GM21576 (cell line): ENCODE data around the gene KEL.

Experiments
- ATAC-seq: cut with Tn5 transposase; IDR thresholded peaks from one replicate; pipeline ENCODE4 v1.9.1; 2021; ENCODE audit warnings: mild to moderate bottlenecking, moderate library complexity; ENCODE audit not compliant: unreplicated experiment

The KEL gene

DNA sequence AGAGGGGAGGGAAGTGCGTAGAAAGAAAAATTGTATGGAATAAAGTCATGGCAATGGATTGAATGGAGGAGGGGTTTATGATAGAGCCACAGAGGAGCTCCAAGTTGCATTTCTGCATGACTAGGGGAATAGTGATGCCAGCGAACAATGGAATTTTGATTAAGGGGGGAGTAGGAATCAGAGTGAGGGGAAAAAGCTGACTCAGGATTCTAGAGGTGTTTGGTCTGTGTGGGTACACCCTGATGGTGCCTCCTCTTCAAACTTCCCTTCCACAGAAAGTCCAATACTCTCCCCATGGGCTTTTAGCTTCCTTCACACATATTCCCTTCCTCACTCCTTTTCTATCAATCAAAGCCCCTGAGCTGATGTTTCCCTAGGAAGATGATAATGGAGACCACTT is 1.8 kb upstream of the KEL start:
- ATAC-seq, result no peak

DNA sequence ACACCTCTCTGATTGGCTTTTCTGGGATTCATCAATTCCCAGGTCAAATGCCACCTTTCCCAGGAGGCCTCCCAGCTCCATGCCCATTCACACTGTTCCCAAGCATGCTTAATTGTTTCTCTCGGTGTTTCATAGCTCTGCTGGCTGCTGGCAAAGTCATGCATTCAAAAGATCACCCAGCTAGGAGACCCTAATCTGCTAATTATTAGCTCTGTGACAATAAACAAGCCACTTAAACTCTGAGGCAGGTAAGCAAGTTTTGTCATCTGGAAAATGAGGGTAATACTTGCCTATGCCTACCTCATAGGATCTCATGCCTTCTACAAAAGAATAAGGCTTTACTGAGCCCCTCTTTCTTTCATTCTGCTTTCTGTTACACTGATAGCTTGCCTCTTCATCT is 828 bp upstream of the KEL start:
- ATAC-seq, result no peak

DNA sequence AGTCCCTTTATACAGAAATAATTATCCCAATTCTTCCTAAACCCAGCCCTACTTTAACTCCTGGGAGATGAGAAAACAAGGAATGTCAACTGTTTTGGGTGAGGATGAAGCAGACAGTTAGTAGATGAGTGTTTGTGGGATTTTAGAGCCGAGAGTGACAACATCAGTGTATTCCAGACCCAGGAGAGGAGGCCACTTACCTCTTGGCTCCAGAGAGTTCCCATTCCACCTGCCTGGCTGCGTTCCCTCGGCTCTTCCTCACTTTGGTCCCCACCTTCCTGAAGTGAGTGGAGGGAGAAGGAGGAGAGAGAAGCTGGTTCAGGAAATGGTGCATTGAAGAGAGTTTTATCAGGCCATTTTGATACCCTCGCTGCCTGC is 579 bp downstream of the KEL start:
- ATAC-seq, result no peak

DNA sequence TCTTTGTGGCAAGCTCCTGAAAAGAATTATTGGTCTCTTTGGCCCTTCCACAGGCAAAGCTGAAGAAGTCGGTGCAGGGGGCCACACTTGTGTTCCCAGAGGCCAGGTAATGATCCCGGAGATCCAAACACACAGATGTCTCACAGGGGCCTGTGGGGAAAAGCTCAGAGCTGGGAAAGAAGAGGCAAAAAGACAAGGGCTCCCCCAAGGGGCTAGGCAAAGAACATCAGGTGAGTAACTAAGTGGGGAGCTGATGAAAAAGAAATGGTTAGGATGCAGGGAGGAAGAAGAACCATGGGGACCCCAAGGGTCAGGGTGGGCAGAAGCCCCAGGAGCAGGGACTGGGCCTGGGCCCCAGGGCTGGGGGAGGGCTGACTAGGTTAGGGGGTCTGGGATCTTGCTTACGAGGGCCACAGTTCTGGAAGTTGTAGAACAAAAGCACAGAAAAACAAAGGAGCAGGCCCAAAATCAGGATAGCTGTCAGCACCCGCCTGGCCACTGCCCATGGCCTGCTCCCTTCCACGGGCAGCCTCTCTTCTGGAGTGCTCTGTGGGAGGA is 1.1 kb downstream of the KEL start:
- ATAC-seq, result no peak

DNA sequence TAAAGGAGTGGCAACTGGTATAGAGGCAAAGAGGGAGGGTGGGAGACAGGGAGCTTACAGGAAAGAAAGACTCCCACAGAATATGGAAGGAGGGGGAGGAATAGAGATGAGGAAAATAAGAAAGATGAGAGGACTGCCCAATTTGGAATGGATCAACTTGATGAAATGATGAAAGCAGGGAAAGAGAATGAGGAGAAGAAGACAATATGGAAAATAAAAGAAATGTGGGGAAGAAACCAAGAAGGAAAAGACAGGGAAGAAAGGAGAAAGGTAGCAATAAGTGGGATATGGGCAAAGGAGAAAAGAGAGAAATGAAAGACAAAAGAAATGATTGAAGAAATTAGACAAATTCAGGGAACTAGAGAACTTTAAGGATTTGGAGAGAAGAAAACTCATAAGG is 3.0 kb downstream of the KEL start:
- no peak for ATAC-seq

DNA sequence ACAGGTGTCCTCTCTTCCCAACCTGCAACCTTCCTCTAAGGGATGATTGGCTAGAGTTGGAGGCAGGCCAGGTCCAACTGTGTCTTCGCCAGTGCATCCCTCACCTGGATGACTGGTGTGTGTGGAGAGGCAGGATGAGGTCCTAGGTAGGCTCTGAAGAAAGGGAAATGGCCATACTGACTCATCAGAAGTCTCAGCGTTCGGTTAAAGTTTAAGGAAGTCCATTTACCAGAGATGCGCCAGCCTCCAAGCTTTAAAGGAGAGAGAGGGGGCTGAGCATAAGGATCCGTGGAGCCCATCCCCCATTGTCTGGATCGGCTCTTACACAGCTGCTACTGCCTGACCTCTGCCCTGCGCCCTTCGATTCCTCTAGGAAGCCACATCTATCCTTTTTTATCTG is 4.4 kb downstream of the KEL start:
- no peak for ATAC-seq

DNA sequence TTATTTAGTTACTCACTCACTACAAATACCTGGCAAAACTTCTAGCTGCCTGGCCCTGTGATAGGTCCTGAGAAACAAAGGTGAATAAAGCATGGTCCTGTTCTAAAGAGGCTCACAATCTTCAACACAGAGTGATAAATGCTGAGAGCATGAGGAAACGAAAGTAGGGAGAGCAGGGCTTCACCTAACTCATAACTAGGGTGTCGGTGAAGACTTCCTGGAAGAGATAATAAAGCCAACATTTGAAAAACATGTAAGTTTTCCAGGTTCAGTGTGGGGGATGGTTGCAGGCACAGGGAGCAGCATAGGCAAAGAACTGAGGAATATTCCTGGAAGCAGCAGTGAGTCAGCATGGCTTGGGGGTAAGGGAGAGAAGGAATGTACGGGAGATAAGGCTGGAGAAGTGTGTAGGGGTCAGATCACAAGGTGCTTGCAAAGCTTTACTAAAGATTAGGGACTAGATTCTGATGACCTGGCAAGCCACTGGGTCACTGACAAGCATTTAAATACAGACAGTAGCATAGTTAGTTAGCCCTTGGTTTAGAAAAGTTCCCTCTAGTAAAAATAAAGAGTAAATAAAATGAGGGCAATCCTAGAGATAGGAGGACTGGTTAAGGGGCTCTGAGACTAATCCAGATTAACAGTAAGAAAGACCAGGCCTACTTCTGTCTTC is 5.1 kb downstream of the KEL start:
- ATAC-seq, result no peak

DNA sequence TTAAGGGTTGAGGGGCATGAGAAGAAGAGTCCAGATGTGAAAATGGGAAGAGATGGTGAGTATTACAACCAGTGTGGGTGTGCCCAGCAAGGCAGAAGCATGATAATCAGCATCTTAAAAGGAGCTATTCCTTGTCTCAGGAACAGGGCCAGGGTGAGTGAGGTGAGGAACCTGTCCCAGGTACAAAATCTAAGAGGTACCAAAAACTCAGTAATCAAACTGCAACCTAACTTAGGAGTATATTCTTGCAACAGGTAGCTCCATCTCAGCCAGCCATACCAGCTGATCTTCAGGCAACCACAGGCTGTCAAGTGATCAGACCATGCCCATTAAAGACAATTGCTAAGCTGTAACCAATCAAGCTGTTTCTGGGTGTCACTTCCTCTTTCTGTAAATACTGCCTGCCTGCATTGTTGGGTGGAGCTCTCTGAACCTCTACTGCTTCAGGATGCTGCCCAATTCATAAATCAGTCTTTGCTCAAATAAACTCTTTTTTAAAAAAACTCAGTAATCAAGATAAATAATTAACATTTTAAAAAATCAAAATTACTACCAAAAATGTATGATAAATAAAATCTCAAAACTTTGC is 7.4 kb downstream of the KEL start:
- peak; percentile 60 for ATAC-seq

DNA sequence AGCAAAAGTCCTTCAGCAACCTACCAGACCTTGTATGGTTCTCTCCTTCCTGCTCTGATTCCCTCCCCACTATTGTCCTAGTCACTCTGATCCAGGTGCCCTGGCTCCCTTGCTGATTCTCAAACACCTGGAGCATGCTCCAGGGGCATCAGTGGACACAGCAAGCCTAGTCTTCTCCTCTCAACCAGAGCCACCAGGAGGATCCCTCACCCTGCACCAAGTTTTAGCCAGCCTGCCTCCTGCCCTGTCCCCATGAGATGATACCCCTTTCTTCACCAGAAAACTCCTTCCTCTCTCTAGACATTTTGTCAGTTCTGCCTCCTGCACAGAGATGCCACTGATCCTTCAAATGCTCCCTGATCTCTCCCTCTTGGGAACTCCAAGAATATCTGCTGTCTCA is 11.9 kb downstream of the KEL start:
- ATAC-seq, result no peak

DNA sequence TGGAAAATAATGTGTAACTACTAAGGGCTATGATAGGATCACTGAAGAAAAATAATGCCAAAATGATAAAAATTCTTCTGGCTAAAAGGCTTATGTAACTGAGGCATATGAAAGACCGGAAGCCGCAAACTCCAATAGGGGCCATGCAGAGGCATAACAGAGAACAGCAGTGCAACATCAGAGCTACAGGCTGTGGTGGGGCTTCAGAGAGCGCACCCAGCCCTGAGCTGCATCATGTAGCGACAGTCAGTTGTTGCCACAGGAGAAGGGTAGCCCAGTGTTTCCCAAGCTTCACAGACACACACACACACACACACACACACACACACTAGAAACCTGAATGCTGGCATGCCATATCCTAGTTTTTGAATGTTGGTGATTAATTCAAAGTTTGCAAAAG is 13.6 kb downstream of the KEL start:
- ATAC-seq, result no peak

DNA sequence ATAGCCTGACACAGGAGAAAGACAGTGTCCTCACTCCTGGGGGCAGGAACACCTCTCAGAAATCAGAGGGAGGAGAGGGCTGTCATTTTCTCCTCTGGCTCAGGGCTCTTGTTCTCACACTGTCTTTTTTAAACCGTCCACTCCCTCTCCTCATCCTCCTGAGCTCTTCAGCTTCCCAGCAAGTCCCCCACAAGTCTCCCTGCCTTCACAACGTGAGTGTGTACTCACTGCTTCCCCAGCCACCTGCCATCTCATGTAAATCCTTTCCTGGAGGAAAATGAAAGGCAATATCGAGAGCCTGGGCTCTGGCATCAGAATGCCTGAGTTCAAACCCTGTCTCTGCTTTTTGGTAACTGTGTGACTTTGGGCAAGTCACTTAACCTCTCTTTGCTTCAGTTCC is 17.2 kb downstream of the KEL start:
- ATAC-seq, result no peak

DNA sequence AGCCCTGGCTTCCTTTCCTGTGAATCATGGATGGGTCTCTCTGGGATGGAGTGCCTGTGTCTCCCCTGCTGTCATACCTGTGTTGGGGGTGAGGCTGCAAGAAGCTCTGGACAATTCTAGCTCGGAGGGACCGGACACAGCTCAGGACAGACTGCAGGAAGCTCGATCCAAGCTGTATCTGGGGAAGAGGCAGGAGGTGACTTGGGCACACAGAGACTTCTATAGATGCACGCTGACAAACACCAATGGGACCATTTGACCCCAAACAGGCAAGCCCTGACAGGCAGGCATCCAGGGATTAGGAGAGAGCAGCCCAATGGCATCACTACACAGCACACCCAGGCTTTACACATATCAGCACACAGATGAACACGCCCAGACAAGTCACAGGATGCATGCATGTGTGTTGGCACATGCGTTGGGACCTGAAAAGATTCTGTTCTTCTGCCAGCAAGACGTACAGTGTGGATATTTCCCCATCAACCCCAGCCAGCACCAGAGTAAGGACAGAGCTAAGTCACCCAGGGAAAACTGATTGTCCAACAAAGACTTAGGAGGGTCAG is 18.4 kb downstream of the KEL start:
- no peak for ATAC-seq

DNA sequence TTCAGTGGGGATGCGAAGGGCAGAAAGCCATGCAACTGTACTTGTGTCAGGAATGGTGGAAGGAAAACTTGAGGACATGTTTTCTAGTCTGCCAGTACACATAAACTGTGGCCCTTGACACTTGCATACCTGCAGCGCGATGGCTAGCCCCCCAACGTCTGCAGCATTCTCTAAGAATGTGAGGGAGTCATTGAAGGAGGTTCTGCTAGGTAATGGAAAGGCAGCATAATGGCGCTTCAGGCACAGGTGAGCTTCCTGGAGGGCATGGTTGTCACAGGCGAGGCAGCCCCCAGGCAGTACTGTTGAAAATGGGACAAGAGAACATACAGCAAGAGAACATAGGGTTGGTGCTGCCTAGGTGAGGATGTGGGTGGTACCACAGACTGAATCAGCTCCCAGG is 19.4 kb downstream of the KEL start:
- no peak for ATAC-seq

DNA sequence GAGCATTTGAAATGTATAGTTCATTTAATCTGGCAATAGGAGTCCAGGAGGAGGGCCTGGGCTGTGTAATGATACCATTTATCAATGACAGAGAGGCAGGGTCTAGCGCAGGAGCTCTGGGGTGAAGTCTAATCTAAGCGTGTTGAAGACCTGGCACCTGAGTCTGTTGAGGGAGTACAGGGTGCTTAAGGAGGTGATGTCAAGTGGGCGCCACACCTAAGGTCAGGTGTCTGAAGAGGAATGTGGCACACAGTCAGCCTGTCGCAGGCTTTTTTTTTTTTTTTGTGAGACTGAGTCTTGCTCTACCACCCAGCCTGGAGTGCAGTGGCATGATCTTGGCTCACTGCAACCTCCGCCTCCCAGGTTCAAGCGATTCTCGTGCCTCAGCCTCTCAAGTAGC is 20.6 kb downstream of the KEL start:
- ATAC-seq, result no peak

DNA sequence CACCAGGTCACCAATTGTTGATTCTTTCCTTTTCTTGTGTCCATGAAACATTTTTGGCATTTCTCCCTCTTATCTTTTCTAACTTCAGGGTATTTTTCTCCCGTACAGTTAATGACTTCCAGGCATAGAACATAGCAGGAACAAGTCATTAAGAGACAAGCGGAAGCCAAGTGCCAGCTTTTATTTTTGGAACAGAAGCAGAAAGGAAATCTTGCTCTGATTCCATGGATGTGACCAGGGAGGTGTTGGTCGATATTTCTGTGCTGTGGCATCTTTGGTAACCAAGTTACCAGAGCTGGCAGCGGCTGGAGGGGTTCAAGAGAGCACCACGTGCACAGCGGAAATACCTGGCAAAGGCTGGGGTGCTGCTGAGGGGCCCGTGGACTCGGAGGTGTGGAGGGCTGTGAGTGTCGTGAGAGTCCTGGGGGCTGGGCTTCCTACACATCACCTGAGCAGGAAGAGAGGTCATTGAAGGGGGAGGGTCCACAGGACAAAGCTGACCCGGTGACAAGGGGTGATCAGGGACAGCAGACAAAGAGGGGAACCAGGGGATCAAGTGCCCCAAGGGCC is 21.1 kb downstream of the KEL start:
- ATAC-seq, result no peak

DNA sequence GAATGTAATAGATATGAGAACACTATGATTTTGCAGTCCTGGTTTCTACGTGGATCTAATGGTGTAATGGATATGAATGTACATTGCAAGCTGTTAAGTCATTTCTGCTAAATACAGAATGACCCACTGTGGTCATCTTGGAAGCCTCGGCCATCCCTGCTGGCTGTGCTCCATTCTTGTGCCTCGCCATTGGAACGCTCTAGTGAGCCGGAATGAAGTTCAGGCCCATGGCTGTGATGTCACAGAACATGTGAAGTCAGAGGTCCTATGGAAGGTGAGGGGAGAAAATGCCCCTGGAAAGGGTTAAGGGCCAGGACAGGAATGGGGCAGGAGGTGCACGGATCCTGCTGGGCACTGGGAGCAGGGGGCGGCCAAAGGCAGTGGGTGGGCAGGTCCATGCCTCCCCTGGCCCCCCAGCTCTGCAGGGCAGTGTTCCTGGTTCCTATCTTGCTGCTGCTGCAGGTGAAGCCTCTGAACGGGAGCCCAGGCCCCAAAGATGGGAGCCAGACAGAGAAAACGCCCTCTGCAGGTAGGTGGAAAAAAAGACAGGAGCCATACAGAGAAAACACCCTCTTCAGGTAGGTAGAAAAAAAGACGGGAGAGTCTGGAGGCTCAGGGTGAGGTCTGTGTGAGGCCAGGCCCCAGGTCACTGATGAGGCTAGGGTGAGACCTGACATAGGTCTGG is 22.8 kb downstream of the KEL start, which contains the start of gene LLCFC1:
TSS of gene LLCFC1 (plus strand) at position 259 of the 685 bp plus-strand sequence. CDS start at position 397, 138 bp downstream.
- no peak for ATAC-seq

DNA sequence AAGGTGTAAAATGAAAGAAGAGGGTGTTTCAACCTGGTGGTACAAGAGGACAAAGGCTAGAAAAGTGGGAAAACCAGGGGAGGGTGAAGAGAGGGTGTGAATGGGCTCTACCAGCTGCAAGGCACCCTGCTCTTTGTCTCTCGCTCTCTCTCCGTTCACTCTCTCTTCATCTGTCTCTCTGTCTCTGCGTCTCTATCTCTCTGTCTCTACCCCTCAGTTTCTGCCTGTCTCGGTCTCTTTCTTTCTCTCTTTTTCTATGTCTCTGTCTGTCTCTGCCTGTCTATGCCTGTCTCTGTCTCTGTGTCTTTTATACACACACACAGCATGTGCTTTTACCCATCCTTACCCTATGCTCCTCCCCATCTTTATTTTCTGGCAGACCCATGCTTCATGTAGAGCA is 23.6 kb downstream of the KEL start:
- no peak for ATAC-seq

DNA sequence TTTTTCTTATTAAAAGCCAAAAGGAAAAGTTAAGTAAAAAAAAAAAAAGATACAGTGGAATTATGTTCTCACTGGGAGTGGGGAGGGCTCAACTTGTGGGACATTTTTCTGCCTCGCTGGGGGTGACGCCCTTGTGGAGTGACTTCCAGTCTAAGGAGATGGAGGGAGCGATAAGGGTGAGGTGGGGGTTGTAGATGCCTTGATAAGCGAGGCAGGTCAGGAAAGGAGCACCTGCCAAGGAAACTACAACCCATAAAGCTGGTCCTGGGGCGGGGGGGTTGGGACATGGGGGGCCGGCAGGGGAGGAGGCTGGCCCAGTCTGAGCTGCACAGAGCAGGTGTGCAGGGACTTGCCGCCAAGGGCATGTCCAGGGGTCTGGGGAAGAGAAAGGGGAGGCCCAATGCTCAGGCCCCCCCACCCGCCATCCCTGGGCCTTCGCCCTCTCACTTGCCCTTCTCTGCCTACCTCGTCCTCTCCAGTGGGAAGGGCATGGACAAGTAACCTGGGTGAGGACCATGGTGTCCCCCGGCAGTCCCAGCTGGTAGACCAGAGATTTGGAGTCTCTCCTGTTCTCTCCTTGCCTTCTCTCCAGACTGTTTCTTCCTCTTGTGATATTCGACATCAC is 26.1 kb downstream of the KEL start:
- ATAC-seq, result no peak

DNA sequence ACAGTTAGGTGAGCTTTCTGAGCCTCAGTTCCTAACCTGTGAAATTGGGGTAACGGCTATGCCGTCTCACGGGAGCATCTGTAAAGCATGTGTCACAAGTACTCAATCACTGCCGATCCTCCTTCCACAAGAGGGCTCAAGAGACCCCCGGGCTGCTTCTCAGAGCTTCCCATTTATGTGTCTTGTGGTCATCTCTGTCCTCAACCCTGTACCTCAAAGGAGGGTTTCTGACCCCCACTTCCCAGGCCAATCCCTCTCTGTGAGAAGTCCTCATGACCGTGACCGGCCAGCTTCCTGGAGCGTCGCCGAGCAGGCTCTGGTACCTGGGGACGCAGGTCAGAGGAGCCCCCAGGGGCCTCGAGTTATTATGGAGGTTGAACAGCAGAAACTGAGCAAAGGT is 28.1 kb downstream of the KEL start:
- no peak for ATAC-seq

DNA sequence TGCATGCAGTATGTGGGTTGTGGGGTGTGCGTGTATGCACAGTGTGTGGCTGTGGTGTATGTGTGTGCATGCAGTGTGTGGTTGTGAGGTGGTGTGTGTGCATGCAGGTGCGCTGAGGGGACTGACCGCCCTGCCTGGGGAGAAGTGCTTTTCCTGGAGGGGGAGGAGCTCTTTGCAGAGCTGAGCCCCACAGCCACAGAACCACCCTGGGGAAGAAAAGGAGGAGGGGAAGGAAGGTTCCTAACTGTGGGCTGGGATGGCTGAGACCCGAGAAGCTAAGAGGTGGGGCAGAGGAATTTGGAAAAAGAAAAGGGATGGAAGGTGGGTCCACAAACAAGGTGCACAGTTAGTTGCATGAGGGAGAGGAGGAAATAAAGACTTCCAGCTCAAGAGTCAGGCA is 28.5 kb downstream of the KEL start, which contains the start of gene TRPV5:
TSS of gene TRPV5 (minus strand) at position 123 of the 400 bp plus-strand sequence. CDS start 287 bp downstream, outside the sequence.
- ATAC-seq, result no peak

DNA sequence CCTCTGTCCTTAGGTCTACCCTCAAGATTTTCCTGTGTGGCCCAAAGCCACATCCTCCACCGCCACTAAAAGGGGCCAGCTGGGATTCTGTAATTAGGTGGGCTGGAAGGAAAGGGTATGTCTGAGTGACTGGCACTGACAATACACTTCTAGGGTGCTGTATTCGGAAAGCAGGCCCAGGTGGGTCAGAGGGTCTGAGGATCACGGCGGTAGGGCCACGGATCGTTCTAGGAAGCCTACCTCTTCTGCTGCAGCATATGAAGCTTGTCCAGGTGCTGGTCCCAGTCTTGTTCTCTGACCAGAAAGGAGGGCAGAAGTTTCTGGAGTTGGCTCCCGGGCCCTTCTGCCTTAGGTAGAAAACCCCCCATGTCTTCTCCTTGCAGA is 29.1 kb downstream of the KEL start:
- no peak for ATAC-seq
